Heart right ventricle (tissue), 16 donors: ENCODE results near the gene AMDHD1. TPM values are rescaled to one million over a fixed set of nuclear protein-coding genes. Genes with fewer than 3 reads are reported as not detected.

Source experiments
- ATAC-seq, 8 donors: fragments of 200-7000 bp; cut with Tn5 transposase; one replicate each; pipeline ENCODE4 v1.9.1; 2020; ENCODE audit warnings: mild to moderate bottlenecking in 8 of 8, moderate library complexity in 8 of 8, moderate number of reproducible peaks in 1 of 8
- DNase-seq, 2 donors: peaks; one replicate each; pipeline ENCODE4 v3.0.0-alpha.2; 2020
- H3K27ac ChIP-seq, 10 donors: fragments of 200-600 bp; sonication (generic) in 2 of 10; one replicate each; pipeline versions ENCODE4 v1.5.0 to v1.8.0; 2020 to 2022; ENCODE audit warnings: mild to moderate bottlenecking in 3 of 10
- H3K27me3 ChIP-seq, 7 donors: fragments of 200-600 bp; one replicate each; pipeline ENCODE4 v1.8.0; 2021 to 2022; ENCODE audit warnings: mild to moderate bottlenecking in 2 of 7
- H3K36me3 ChIP-seq, 9 donors: fragments of 200-600 bp; sonication (generic) in 1 of 9; one replicate each; pipeline versions ENCODE4 v1.5.0 to v1.8.0; 2020 to 2022; ENCODE audit warnings: mild to moderate bottlenecking in 2 of 9
- H3K4me1 ChIP-seq, 9 donors: fragments of 200-600 bp; sonication (generic) in 1 of 9; one replicate each; pipeline versions ENCODE4 v1.5.0 to v1.8.0; 2020 to 2022; ENCODE audit warnings: mild to moderate bottlenecking in 4 of 9
- H3K4me3 ChIP-seq, 10 donors: fragments of 200-600 bp; sonication (generic) in 2 of 10; one replicate each; pipeline versions ENCODE4 v1.5.0 to v1.8.0; 2020 to 2022; ENCODE audit warnings: mild to moderate bottlenecking in 7 of 10, moderate library complexity in 2 of 10
- H3K9me3 ChIP-seq, 11 donors: fragments of 200-600 bp in 10 of 11; sonication (generic) in 2 of 11; one replicate each; pipeline versions ENCODE4 v1.5.0 to v1.8.0; 2013 to 2022; ENCODE audit warnings: mild to moderate bottlenecking in 2 of 11, control low read depth in 1 of 11, moderate library complexity in 1 of 11
- CTCF ChIP-seq, 9 donors: fragments of 200-600 bp; sonication (generic) in 2 of 9; IDR thresholded peaks; one replicate each; pipeline versions ENCODE4 v1.5.0 to v1.8.0; 2021 to 2022; ENCODE audit warnings: antibody characterized with exemption in 9 of 9, mild to moderate bottlenecking in 5 of 9, moderate library complexity in 1 of 9
- WGBS, 2 donors: extraction: QIAGEN DNeasy Blood & Tissue Kit; methylation state at CpG; one replicate each; pipeline ENCODE4 v1.1.7; 2013; ENCODE audit warnings: inconsistent platforms in 1 of 2; 5-methylcytosine and 5-hydroxymethylcytosine counted together
- intact Hi-C, 10 donors: fragments of 100-400 bp; cut with DNase I; formaldehyde crosslinking; loops; one replicate each; pipeline versions ENCODE4 v1.11.1 to v1.14.2; 2022
- polyA plus RNA-seq, 2 donors: library from polyadenylated mRNA; stranded (reverse); fragments of 200-250 nt; gene quantifications; one replicate each; pipeline ENCODE4 v1.2.3, GENCODE V29; 2013
- total RNA-seq, 10 donors: library from RNA; stranded (reverse); fragmentation: NEBNext Ultra II Directional in 3 of 10; extraction: Animal tissue kit (Norgen Biotek cat#: 25700) in 3 of 10; gene quantifications; one replicate each; pipeline versions ENCODE4 v1.2.1 to v1.2.4, GENCODE V29; 2021 to 2023
- donor health status: Arrhythmogenic right ventricular cardiomyopathy.
- donor health status: ischemic (EF 13 %, LVEDD 7.1; RV severe dilation, severe dysfunction).
- donor health status: healthy with polysubstance abuse.
- donor health status: DM: no; HTN: yes; CAD: no.
- donor health status: DM: no; HTN: no; CAD: no.
- donor health status: ischemic (EF 25% LVEDD 6.9; RV normal size, moderate dysfunction).
- donor health status: ischemic (EF 25% LVEDD 5.7; RV mildly dilated, moderate dysfunction).
- donor health status: healthy.
- donor health status: DM: yes; HTN: yes; CAD: no.
- donor health status: Ischemic cardiomyopathy.
- donor health status: ischemic (EF 35%, LVEDD 5.7; RV mildly dilated, moderate dysfunction).
- donor health status: nonischemic (EF 11% LVEDD 7.7; RV severe dilation, severe dysfunction).
- donor health status: DM: yes; HTN: yes; CAD: no.
- donor health status: PGD.
- donor health status: ischemic (EF 29% LVEDD 5.4; RV normal size, mild dysfunction).
- donor health status: nonischemic (EF 23%, LVEDD 6.1; RV moderate dilation, normal function).

The AMDHD1 gene
- total and polyA plus RNA-seq, 12 donors, result 0.34 to 0.91 (median 0.67) TPM

GRCh38 chr12:95940514-95940913 is 2.6 kb upstream of the AMDHD1 start:
- Histone ChIP-seq H3K9me3 (no peaks in the 10 kb centered on the region), H3K36me3 (no peaks in the 10 kb centered on the region), H3K4me3 (no peak overlapping the region), H3K4me1 (peaks cover 0 to 14% (median 10%) of the 10 kb centered on the region in 9 donors), H3K27ac (no peak overlapping the region), H3K27me3 (peaks cover 0 to 6% (median 0%) of the 10 kb centered on the region in 7 donors)
- 80 to 85% methylated on average over 6 of the region's 6 CpGs for WGBS, 2 donors
- TF ChIP-seq CTCF (IDR thresholded peaks at IDR 0.05), result no peak
- ATAC-seq, result no peak
- intact Hi-C loops, result loop anchor here in 1 of 10 donors (1.0 kb wide), 1 partner anchor 83 kb away; no protein-coding TSS in a partner anchor
- no peak for DNase-seq

GRCh38 chr12:95942101-95942523 is 1.0 kb upstream of the AMDHD1 start:
- Histone ChIP-seq H3K4me1 (peaks cover 0 to 14% (median 10%) of the 10 kb centered on the region in 9 donors), H3K27ac (peak overlapping the region in 9 of 10 donors; percentile 46 to 87 (median 78)), H3K36me3 (no peaks in the 10 kb centered on the region), H3K27me3 (peaks cover 0 to 6% (median 0%) of the 10 kb centered on the region in 7 donors), H3K9me3 (no peaks in the 10 kb centered on the region), H3K4me3 (peak overlapping the region; percentile 64 to 84 (median 72))
- DNase-seq (no peak), ATAC-seq (no peak)
- WGBS, 2 donors, result 16 to 17% methylated on average over 13 of the region's 13 CpGs
- intact Hi-C loops, result no loop called here
- TF ChIP-seq CTCF (IDR thresholded peaks at IDR 0.05), result no peak

GRCh38 chr12:95942524-95943329 is 404 bp upstream of the AMDHD1 start, which contains the start of gene CCDC38:
Gene CCDC38, minus strand, starts transcription at chr12:95942614. Its CDS starts 6,105 bp downstream, at chr12:95936509.
- peak within 1 kb of the TSS; percentile 64 to 84 (median 72) for H3K4me3 ChIP-seq
- WGBS, 2 donors, result 0 to 1% methylated on average over 47 to 51 of the region's 51 CpGs
- DNase-seq, result peak; percentile 72 to 76
- peak; percentile 89 to 98 (median 97) for ATAC-seq
- H3K9me3 ChIP-seq, result no peaks in the 10 kb centered on the region
- no peaks in the 10 kb centered on the region for H3K36me3 ChIP-seq
- TF ChIP-seq CTCF (IDR thresholded peaks at IDR 0.05), result no peak
- H3K27ac ChIP-seq, result peak within 1 kb of the TSS in 9 of 10 donors; percentile 46 to 87 (median 78)
- H3K27me3 ChIP-seq, result peaks cover 0 to 6% (median 0%) of the 10 kb centered on the region in 7 donors
- H3K4me1 ChIP-seq, result peaks cover 0 to 14% (median 10%) of the 10 kb centered on the region in 9 donors
- intact Hi-C loops, result no loop called here

GRCh38 chr12:95944108-95944704 is 1.1 kb downstream of the AMDHD1 start:
- H3K27ac ChIP-seq, result no peak overlapping the region
- peaks cover 0 to 14% (median 10%) of the 10 kb centered on the region in 9 donors for H3K4me1 ChIP-seq
- DNase-seq, result no peak
- no peak for ATAC-seq
- no peaks in the 10 kb centered on the region for H3K9me3 ChIP-seq
- H3K36me3 ChIP-seq, result no peaks in the 10 kb centered on the region
- whole genome bisulfite sequencing, 2 donors, result 91 to 94% methylated on average over 10 of the region's 10 CpGs
- no peak overlapping the region for H3K4me3 ChIP-seq
- no peak for TF ChIP-seq CTCF (IDR thresholded peaks at IDR 0.05)
- intact Hi-C loops, result no loop called here
- H3K27me3 ChIP-seq, result peaks cover 0 to 6% (median 0%) of the 10 kb centered on the region in 7 donors
